IPS DF 6.9 (cell line): Measurements from ENCODE around the gene RETREG1.

Experiments
- DNase-seq: peaks from one replicate; pipeline ENCODE4 v3.0.0-alpha.2; 2013; ENCODE audit warnings: low read depth, low spot score
- H3K27ac ChIP-seq: one replicate; pipeline ENCODE4 v1.5.1; 2013; ENCODE audit warnings: low read length, control low read depth
- H3K27me3 ChIP-seq: 2 replicates; pipeline ENCODE4 v1.6.1; 2013; ENCODE audit warnings: mild to moderate bottlenecking, low read length; ENCODE audit not compliant: control insufficient read depth, insufficient read depth
- H3K36me3 ChIP-seq: 2 replicates; pipeline ENCODE4 v1.6.1; 2013; ENCODE audit warnings: low read length; ENCODE audit not compliant: control insufficient read depth, insufficient read depth
- H3K4me1 ChIP-seq: 2 replicates; pipeline ENCODE4 v1.6.1; 2013; ENCODE audit warnings: low read length; ENCODE audit not compliant: control insufficient read depth, insufficient read depth
- H3K4me3 ChIP-seq: 2 replicates; pipeline ENCODE4 v1.5.1; 2013; ENCODE audit warnings: mild to moderate bottlenecking, low read length
- H3K9me3 ChIP-seq: 2 replicates; pipeline ENCODE4 v1.6.1; 2013; ENCODE audit warnings: low read length, inconsistent platforms; ENCODE audit not compliant: control insufficient read depth, insufficient read depth
- WGBS: extraction: QIAGEN DNeasy Blood & Tissue Kit; methylation state at CpG from one replicate; pipeline ENCODE4 v1.1.7; 2013; ENCODE audit warnings: mixed read lengths, missing lambda C conversion rate; ENCODE audit not compliant: insufficient read length, insufficient coverage; 5-methylcytosine and 5-hydroxymethylcytosine counted together

The RETREG1 gene

GRCh38 chr5:16492398-16493140, 124.2 kb downstream of the RETREG1 start:
- DNase-seq, result no peak
- Histone ChIP-seq H3K36me3 (no peaks in the 10 kb centered on the region), H3K4me3 (no peak overlapping the region), H3K4me1 (no peaks in the 10 kb centered on the region), H3K27me3 (no peaks in the 10 kb centered on the region), H3K27ac (no peak overlapping the region), H3K9me3 (peaks cover 3% of the 10 kb centered on the region; the same call in 1 of the 2 replicates)
- WGBS, result no CpG with 5 or more reads among the region's 10 CpGs

GRCh38 chr5:16490911-16491310, 125.9 kb downstream of the RETREG1 start:
- H3K4me1 ChIP-seq, result no peaks in the 10 kb centered on the region
- H3K27ac ChIP-seq, result no peak overlapping the region
- H3K9me3 ChIP-seq, result peaks cover 3% of the 10 kb centered on the region; the same call in 1 of the 2 replicates
- no peaks in the 10 kb centered on the region for H3K27me3 ChIP-seq
- DNase-seq, result no peak
- no peak overlapping the region for H3K4me3 ChIP-seq
- no CpG with 5 or more reads among the region's 8 CpGs for WGBS
- no peaks in the 10 kb centered on the region for H3K36me3 ChIP-seq

- Histone ChIP-seq H3K27me3 (no peaks in the 10 kb centered on the region), H3K9me3 (no peaks in the 10 kb centered on the region), H3K4me1 (no peaks in the 10 kb centered on the region), H3K36me3 (no peaks in the 10 kb centered on the region), H3K27ac (no peak overlapping the region), H3K4me3 (no peak overlapping the region)
- WGBS, result no CpG with 5 or more reads among the region's 1 CpG
- DNase-seq, result no peak
Observed at GRCh38 chr5:16489322-16489791, 127.4 kb downstream of the RETREG1 start.

- no CpG with 5 or more reads among the region's 2 CpGs for WGBS
- no peak overlapping the region for H3K4me3 ChIP-seq
- no peak for DNase-seq
- H3K27me3 ChIP-seq, result no peaks in the 10 kb centered on the region
- H3K27ac ChIP-seq, result no peak overlapping the region
- no peaks in the 10 kb centered on the region for H3K4me1 ChIP-seq
- no peaks in the 10 kb centered on the region for H3K36me3 ChIP-seq
- no peaks in the 10 kb centered on the region for H3K9me3 ChIP-seq
Observed at GRCh38 chr5:16487456-16487855, 129.3 kb downstream of the RETREG1 start.

GRCh38 chr5:16486711-16487111, 130.1 kb downstream of the RETREG1 start:
- Histone ChIP-seq H3K27ac (no peak overlapping the region), H3K4me1 (no peaks in the 10 kb centered on the region), H3K9me3 (no peaks in the 10 kb centered on the region), H3K27me3 (no peaks in the 10 kb centered on the region), H3K36me3 (no peaks in the 10 kb centered on the region), H3K4me3 (no peak overlapping the region)
- no CpG with 5 or more reads among the region's 4 CpGs for WGBS
- DNase-seq, result no peak

- no peaks in the 10 kb centered on the region for H3K27me3 ChIP-seq
- DNase-seq, result no peak
- no peak overlapping the region for H3K27ac ChIP-seq
- H3K4me3 ChIP-seq, result no peak overlapping the region
- no peaks in the 10 kb centered on the region for H3K4me1 ChIP-seq
- H3K9me3 ChIP-seq, result no peaks in the 10 kb centered on the region
- H3K36me3 ChIP-seq, result no peaks in the 10 kb centered on the region
Observed at GRCh38 chr5:16485656-16486055, 131.1 kb downstream of the RETREG1 start.

- H3K27ac ChIP-seq, result no peak overlapping the region
- no peak overlapping the region for H3K4me3 ChIP-seq
- no peaks in the 10 kb centered on the region for H3K4me1 ChIP-seq
- H3K27me3 ChIP-seq, result no peaks in the 10 kb centered on the region
- no CpG with 5 or more reads among the region's 1 CpG for WGBS
- H3K9me3 ChIP-seq, result no peaks in the 10 kb centered on the region
- H3K36me3 ChIP-seq, result no peaks in the 10 kb centered on the region
- no peak for DNase-seq
Observed at GRCh38 chr5:16484081-16484480, 132.7 kb downstream of the RETREG1 start.

- Histone ChIP-seq H3K4me1 (no peaks in the 10 kb centered on the region), H3K36me3 (no peaks in the 10 kb centered on the region), H3K27me3 (no peaks in the 10 kb centered on the region), H3K9me3 (no peaks in the 10 kb centered on the region), H3K27ac (no peak overlapping the region), H3K4me3 (no peak overlapping the region)
- no peak for DNase-seq
Observed at GRCh38 chr5:16483361-16483760, 133.4 kb downstream of the RETREG1 start.

- Histone ChIP-seq H3K36me3 (no peaks in the 10 kb centered on the region), H3K27me3 (no peaks in the 10 kb centered on the region), H3K9me3 (no peaks in the 10 kb centered on the region), H3K27ac (no peak overlapping the region), H3K4me3 (no peak overlapping the region), H3K4me1 (no peaks in the 10 kb centered on the region)
- WGBS, result no CpG with 5 or more reads among the region's 2 CpGs
- no peak for DNase-seq
Observed at GRCh38 chr5:16482891-16483290, 133.9 kb downstream of the RETREG1 start.

- Histone ChIP-seq H3K27ac (no peak overlapping the region), H3K4me1 (no peaks in the 10 kb centered on the region), H3K36me3 (no peaks in the 10 kb centered on the region), H3K4me3 (no peak overlapping the region), H3K27me3 (no peaks in the 10 kb centered on the region), H3K9me3 (no peaks in the 10 kb centered on the region)
- DNase-seq, result no peak
- no CpG with 5 or more reads among the region's 6 CpGs for WGBS
Observed at GRCh38 chr5:16480821-16481538, 135.8 kb downstream of the RETREG1 start.

- no peaks in the 10 kb centered on the region for H3K27me3 ChIP-seq
- no peak overlapping the region for H3K4me3 ChIP-seq
- no peaks in the 10 kb centered on the region for H3K36me3 ChIP-seq
- no peaks in the 10 kb centered on the region for H3K9me3 ChIP-seq
- H3K4me1 ChIP-seq, result no peaks in the 10 kb centered on the region
- no peak overlapping the region for H3K27ac ChIP-seq
- no peak for DNase-seq
Observed at GRCh38 chr5:16480144-16480543, 136.7 kb downstream of the RETREG1 start.
